Measurements from ENCODE around the gene PHETA2. TPM values are rescaled to one million over a fixed set of nuclear protein-coding genes. Genes with fewer than 3 reads are reported as not detected.
"Not testable (repeated sequence)": the region's sequence is repeated elsewhere in the genome, so short reads cannot be mapped to it uniquely, and the experiment has no call there.

PHETA2 gene
- total RNA-seq, 3 donors from 2014 or later (not counting 1 experiment from before 2014, with no cell fraction given) = 1.2 to 2.3 (median 1.8) TPM

GRCh38 chr22:42091455-42091782 is 17.4 kb downstream of the PHETA2 start:
- intact Hi-C loops (cut with micrococcal nuclease) = loop anchor here (5.0 to 10.0 kb wide), 2 partner anchors 113 to 276 kb away; no protein-coding TSS in a partner anchor
- Mint-ChIP-seq H3K36me3 (no peaks in the 10 kb centered on the region), H3K4me3 (peak overlapping the region; percentile 97), H3K4me1 (peaks cover 22 to 31% of the 10 kb centered on the region in 2 donors), H3K27me3 (ENCODE audit: low read depth in 2 of 2) (no peaks in the 10 kb centered on the region), H3K27ac (peak overlapping the region; percentile 98 to 99), H3K9me3 (no peaks in the 10 kb centered on the region)
- DNase-seq (no peak), ATAC-seq (no peak)
- H3K4me3 ChIP-seq (ENCODE audit: low read length) = peak overlapping the region; percentile 64
- H3K4me1 ChIP-seq (ENCODE audit: control insufficient read depth, insufficient read depth, low read length) = peaks cover 26% of the 10 kb centered on the region
- H3K9me3 ChIP-seq (ENCODE audit: control insufficient read depth, insufficient read depth, low read length) = no peaks in the 10 kb centered on the region
- 19% methylated on average over 6 of the region's 7 CpGs for WGBS (ENCODE audit: insufficient coverage)
- no peaks in the 10 kb centered on the region for H3K27me3 ChIP-seq (ENCODE audit: control insufficient read depth, insufficient read depth, low read length)
- peaks cover 6% of the 10 kb centered on the region for H3K36me3 ChIP-seq (ENCODE audit: control insufficient read depth, insufficient read depth, low read length)
- peak overlapping the region; percentile 93 for H3K27ac ChIP-seq (ENCODE audit: low read length)
- no peak for TF ChIP-seq CTCF (IDR thresholded peaks at IDR 0.05)

- no peak for TF ChIP-seq CTCF (IDR thresholded peaks at IDR 0.05)
- H3K9me3 Mint-ChIP-seq = peaks cover 2 to 12% of the 10 kb centered on the region in 2 donors
- Histone ChIP-seq H3K27ac (ENCODE audit: low read length) (no peak overlapping the region), H3K4me1 (ENCODE audit: control insufficient read depth, insufficient read depth, low read length) (no peaks in the 10 kb centered on the region), H3K27me3 (ENCODE audit: control insufficient read depth, insufficient read depth, low read length) (no peaks in the 10 kb centered on the region), H3K36me3 (ENCODE audit: control insufficient read depth, insufficient read depth, low read length) (no peaks in the 10 kb centered on the region), H3K9me3 (ENCODE audit: control insufficient read depth, insufficient read depth, low read length) (peaks cover 33% of the 10 kb centered on the region), H3K4me3 (ENCODE audit: low read length) (no peak overlapping the region)
- WGBS (ENCODE audit: insufficient coverage) = 91% methylated on average over 3 of the region's 3 CpGs
- DNase-seq (no peak), ATAC-seq (no peak)
- H3K36me3 Mint-ChIP-seq = peaks cover 9% of the 10 kb centered on the region
- peaks cover 4% of the 10 kb centered on the region in 2 donors for H3K4me1 Mint-ChIP-seq
- intact Hi-C loops (cut with micrococcal nuclease) = no loop called here
- no peak overlapping the region for H3K4me3 Mint-ChIP-seq
- no peak overlapping the region for H3K27ac Mint-ChIP-seq
- H3K27me3 Mint-ChIP-seq (ENCODE audit: low read depth in 2 of 2) = no peaks in the 10 kb centered on the region
Observed at GRCh38 chr22:42101199-42101598, 27.2 kb downstream of the PHETA2 start.

DNA sequence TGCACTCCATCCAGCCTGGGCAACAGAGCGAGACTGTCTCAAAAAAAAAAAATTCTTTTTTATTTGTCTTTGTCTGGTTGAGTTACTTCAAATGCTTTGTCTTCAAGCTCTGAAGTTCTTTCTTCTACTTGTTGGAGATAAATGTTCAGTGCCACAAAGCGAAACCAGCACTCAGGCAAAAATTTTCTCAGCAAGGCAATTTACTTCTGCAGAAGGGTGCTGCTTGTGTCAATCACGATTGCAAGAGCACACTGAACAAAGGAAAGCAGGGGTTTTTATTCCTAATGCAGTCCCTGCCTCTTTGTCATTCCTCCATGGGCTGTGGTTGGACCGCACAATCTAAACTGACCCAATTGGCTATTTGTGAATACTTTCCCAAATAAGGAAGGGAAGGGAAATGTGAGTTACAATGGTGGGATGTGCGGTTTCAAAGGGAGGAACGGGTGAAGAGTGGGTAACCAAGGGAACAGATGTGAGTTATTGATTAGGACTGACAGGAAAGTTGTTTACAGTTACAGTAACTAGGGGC is 30.3 kb downstream of the PHETA2 start:
- H3K36me3 ChIP-seq (ENCODE audit: control insufficient read depth, insufficient read depth, low read length); H3K4me3 ChIP-seq (ENCODE audit: low read length); H3K27ac ChIP-seq (ENCODE audit: low read length); H3K4me3 Mint-ChIP-seq; ATAC-seq; intact Hi-C loops (cut with micrococcal nuclease); H3K27me3 ChIP-seq (ENCODE audit: control insufficient read depth, insufficient read depth, low read length); H3K36me3 Mint-ChIP-seq; H3K4me1 ChIP-seq (ENCODE audit: control insufficient read depth, insufficient read depth, low read length); DNase-seq; H3K27ac Mint-ChIP-seq; H3K9me3 Mint-ChIP-seq; H3K27me3 Mint-ChIP-seq (ENCODE audit: low read depth in 2 of 2): not testable (repeated sequence)
- peaks cover 6 to 11% of the 10 kb centered on the region in 2 donors for H3K4me1 Mint-ChIP-seq
- peaks cover 33% of the 10 kb centered on the region for H3K9me3 ChIP-seq (ENCODE audit: control insufficient read depth, insufficient read depth, low read length)
- 93% methylated on average over 6 of the region's 6 CpGs for WGBS (ENCODE audit: insufficient coverage)

DNA sequence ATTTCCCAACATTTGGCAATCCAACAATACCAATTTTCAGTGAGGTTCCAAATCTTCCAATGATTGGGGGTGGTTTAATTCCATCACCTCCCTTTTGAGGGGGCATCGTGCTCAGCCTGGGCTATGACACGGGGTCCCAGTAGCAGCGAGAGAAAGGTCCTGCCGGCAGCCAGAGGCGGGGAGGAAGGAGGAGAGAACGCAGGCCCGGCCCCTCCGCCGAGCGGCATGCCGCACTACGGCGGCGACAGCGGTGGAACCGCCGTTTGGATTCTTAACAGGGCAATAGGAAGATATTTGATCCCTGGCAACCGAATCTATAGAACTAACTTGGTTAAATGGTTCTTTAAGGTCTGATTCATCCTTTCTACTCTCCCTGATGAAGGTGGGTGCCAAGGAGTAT is 34.8 kb downstream of the PHETA2 start:
- H3K27ac Mint-ChIP-seq = no peak overlapping the region

More for the DNA sequence above, 34.8 kb downstream of the PHETA2 start:
- Histone ChIP-seq H3K9me3 (ENCODE audit: control insufficient read depth, insufficient read depth, low read length) (peaks cover 11% of the 10 kb centered on the region), H3K27me3 (ENCODE audit: control insufficient read depth, insufficient read depth, low read length) (no peaks in the 10 kb centered on the region), H3K4me1 (ENCODE audit: control insufficient read depth, insufficient read depth, low read length) (no peaks in the 10 kb centered on the region), H3K4me3 (ENCODE audit: low read length) (no peak overlapping the region), H3K27ac (ENCODE audit: low read length) (no peak overlapping the region), H3K36me3 (ENCODE audit: control insufficient read depth, insufficient read depth, low read length) (no peaks in the 10 kb centered on the region)
- TF ChIP-seq CTCF (IDR thresholded peaks at IDR 0.05) = no peak
- intact Hi-C loops (cut with micrococcal nuclease) = no loop called here
- no peak for DNase-seq
- Mint-ChIP-seq H3K36me3 (no peaks in the 10 kb centered on the region), H3K4me1 (peaks cover 6 to 11% of the 10 kb centered on the region in 2 donors), H3K27me3 (ENCODE audit: low read depth in 2 of 2) (no peaks in the 10 kb centered on the region), H3K9me3 (peaks cover 2 to 8% of the 10 kb centered on the region in 2 donors), H3K4me3 (no peak overlapping the region)
- ATAC-seq = no peak
- 98% methylated on average over 18 of the region's 18 CpGs for WGBS (ENCODE audit: insufficient coverage)

Measured in natural killer cell (primary cell).